GM12891 (cell line): ENCODE results near the gene GUF1.

ENCODE experiments used
- DNase-seq: peaks from one replicate; pipeline ENCODE4 v3.0.0; 2011; ENCODE audit warnings: low spot score; ENCODE audit not compliant: insufficient read length
- FAIRE-seq: peaks from 2 replicates; lab custom pipeline; 2011; peaks lifted over from hg19 to GRCh38; lab: Jason Lieb, UNC
- PAX5 ChIP-seq: IDR thresholded peaks from 2 replicates; pipeline ENCODE4 v1.6.1; 2011; ENCODE audit warnings: low read length, moderate library complexity, mild to moderate bottlenecking; ENCODE audit not compliant: insufficient read depth, severe bottlenecking
- POLR2A ChIP-seq: IDR thresholded peaks from 2 replicates; pipeline ENCODE4 v1.6.1; 2011; ENCODE audit warnings: low read depth, low read length, control low read depth
- POLR2AphosphoS5 ChIP-seq: IDR thresholded peaks from 2 replicates; pipeline ENCODE4 v1.6.1; 2011; ENCODE audit warnings: low read depth, low read length, control low read depth
- POU2F2 ChIP-seq: IDR thresholded peaks from 2 replicates; pipeline ENCODE4 v1.6.1; 2011; ENCODE audit warnings: low read depth, mild to moderate bottlenecking, control low read depth, low read length, moderate library complexity
- SPI1 ChIP-seq: IDR thresholded peaks from 2 replicates; pipeline ENCODE4 v1.6.1; 2011; ENCODE audit warnings: low read depth, low read length, control low read depth
- TAF1 ChIP-seq: IDR thresholded peaks from 2 replicates; pipeline ENCODE4 v1.6.1; 2011; ENCODE audit warnings: low read depth, low read length, control low read depth

The GUF1 gene

DNA sequence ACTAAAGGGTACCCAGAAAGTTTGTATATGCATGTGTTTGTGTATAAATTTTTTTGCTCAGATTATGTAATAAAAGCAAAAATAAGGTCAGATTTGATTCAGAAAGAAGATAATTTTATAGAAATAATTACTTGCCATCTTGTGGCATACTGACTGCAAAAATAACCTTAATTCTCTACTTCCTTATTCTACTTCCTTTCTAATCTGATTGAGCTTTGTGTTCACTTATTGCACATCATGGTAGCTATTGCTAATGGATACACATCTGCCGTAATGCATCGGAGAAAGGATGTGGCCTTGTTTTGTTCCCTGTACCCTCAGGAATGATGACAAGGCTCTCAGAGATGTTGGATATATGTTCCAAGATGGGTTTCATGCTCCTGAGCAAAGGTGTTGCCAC is 58.7 kb downstream of the GUF1 start:
- DNase-seq: no peak

GRCh38 chr4:44738615-44739014 is 60.4 kb downstream of the GUF1 start:
- DNase-seq (no peak), FAIRE-seq (no peak)
- TF ChIP-seq PAX5 (no peak), TAF1 (no peak), POLR2A (no peak), POLR2AphosphoS5 (no peak), POU2F2 (no peak), SPI1 (no peak)

More for the DNA sequence above, 58.7 kb downstream of the GUF1 start:
- no peak for FAIRE-seq
- TF ChIP-seq POU2F2: no peak
- no peak for TF ChIP-seq POLR2A
- no peak for TF ChIP-seq PAX5
- no peak for TF ChIP-seq POLR2AphosphoS5

- TF ChIP-seq POLR2A: no peak
- no peak for TF ChIP-seq SPI1
- TF ChIP-seq POU2F2: no peak
- TF ChIP-seq TAF1: no peak
- no peak for TF ChIP-seq POLR2AphosphoS5
- TF ChIP-seq PAX5: no peak
- FAIRE-seq: no peak
Measured at GRCh38 chr4:44740201-44740600, 62.0 kb downstream of the GUF1 start.

More at GRCh38 chr4:44740201-44740600, 62.0 kb downstream of the GUF1 start:
- no peak for DNase-seq
